ENCODE data around the gene PRKAG1. TPM values are rescaled to one million over a fixed set of nuclear protein-coding genes. Genes with fewer than 3 reads are reported as not detected.

PRKAG1 gene
- total RNA-seq, 4 donors from 2014 or later = 34.7 to 46.6 (median 39.6) TPM

DNA sequence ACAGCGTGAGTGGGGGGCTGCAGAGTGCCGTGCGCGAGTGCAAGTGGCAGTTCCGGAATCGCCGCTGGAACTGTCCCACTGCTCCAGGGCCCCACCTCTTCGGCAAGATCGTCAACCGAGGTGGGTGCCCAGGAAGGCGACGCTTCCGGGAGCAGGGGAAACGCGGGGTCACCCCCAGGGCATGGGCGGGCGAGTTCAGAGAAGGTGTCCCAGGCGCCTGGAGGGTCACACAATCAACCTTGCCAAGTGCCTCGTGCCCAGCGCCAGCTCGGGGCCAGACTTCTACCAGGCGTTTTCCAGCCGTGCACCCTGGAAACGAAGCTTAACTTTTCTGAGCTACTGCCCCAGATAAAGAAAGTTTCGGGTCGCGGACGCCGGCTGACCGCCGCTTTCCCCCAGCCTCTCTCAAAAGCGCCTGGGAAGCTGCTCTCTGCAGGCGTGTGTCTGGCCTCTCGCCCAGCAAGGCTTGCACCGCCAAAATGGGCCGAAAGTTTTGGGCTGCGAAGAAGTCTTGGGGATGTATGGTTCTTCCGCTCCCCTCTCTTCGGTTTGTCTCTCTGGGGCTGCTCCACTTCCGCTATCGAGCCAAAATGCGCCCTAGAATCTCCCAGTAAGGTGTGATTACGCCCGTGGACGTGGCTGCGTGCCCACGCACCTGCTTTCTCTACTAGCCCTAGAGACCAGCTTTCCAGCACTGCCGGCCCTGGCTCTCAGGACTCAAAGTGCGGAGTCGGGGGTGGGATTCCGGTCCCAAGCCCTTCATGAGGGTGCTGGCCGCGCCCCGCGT lies 38.8 kb downstream of the PRKAG1 start:
- Histone ChIP-seq H3K4me3 (peak overlapping the region in 1 of 2 donors; percentile 4), H3K9me3 (no peaks in the 10 kb centered on the region), H3K36me3 (no peaks in the 10 kb centered on the region), H3K27ac (no peak overlapping the region), H3K27me3 (peaks cover 28 to 50% of the 10 kb centered on the region in 2 donors), H3K4me1 (peaks cover 0 to 36% of the 10 kb centered on the region in 2 donors)
- no peak for DNase-seq
- intact Hi-C loops (cut with DNase I; ENCODE audit: low total_unique reads) = no loop called here
- TF ChIP-seq CTCF (IDR thresholded peaks at IDR 0.05) (no peak), POLR2A (IDR thresholded peaks at IDR 0.05) (no peak)

DNA sequence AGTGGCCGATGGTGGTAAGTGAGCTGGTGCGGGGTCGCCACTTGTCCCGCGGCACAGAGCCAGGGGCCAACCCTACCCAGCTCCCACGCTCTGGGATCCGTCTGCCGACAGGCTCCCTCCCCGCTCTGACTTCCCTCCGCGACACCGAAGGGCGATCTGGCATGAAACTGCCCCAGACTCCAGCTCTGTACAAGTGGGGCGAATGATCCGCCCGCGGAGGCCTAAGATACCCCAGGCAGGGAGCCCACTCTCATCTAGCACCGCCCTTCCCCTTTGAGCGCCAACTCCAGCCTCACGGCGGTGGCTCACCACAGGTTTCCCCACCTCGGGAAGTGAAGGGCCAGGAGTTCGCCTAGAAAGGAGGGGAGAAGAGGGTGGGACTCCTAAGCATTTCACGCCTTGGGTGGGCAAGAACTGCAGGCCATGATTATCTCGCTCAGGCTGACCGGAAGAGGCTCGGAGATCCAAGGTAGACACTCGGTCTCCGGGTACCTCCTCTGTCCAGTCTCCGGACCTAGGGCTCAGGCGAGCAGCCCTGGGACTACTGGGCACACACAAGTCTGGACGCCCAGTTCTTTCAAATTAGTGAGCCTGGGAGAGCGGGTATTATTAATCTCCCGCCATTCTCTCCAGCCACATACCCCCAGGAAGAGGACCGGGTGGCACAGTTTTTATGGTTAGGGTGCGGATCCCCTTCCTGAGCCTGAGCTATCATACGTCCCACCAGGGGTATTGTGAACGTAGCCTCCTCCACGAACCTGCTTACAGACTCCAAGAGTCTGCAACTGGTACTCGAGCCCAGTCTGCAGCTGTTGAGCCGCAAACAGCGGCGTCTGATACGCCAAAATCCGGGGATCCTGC lies 39.6 kb downstream of the PRKAG1 start:
- TF ChIP-seq CTCF (IDR thresholded peaks at IDR 0.05) (no peak), POLR2A (IDR thresholded peaks at IDR 0.05) (no peak)
- intact Hi-C loops (cut with DNase I; ENCODE audit: low total_unique reads) = no loop called here
- Histone ChIP-seq H3K4me1 (peaks cover 0 to 36% of the 10 kb centered on the region in 2 donors), H3K27me3 (peaks cover 28 to 50% of the 10 kb centered on the region in 2 donors), H3K27ac (no peak overlapping the region), H3K9me3 (no peaks in the 10 kb centered on the region), H3K36me3 (no peaks in the 10 kb centered on the region), H3K4me3 (no peak overlapping the region)
- DNase-seq = no peak

DNA sequence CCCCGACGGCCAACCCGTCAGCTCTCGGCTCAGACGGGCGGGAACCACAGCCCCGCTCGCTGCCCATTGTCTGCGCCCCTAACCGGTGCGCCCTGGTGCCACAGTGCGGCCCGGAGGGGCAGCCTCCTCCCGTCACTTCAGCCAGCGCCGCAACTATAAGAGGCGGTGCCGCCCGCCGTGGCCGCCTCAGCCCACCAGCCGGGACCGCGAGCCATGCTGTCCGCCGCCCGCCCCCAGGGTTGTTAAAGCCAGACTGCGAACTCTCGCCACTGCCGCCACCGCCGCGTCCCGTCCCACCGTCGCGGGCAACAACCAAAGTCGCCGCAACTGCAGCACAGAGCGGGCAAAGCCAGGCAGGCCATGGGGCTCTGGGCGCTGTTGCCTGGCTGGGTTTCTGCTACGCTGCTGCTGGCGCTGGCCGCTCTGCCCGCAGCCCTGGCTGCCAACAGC lies 40.3 kb downstream of the PRKAG1 start, which contains the start of gene WNT1:
Gene WNT1, plus strand, starts transcription at position 32 of the 450 bp plus-strand sequence. Its CDS starts 329 bp downstream, at position 361.
- no peak for DNase-seq
- peaks cover 0 to 36% of the 10 kb centered on the region in 2 donors for H3K4me1 ChIP-seq
- H3K27ac ChIP-seq = no peak within 1 kb of the TSS
- no peaks in the 10 kb centered on the region for H3K36me3 ChIP-seq
- peaks cover 28 to 50% of the 10 kb centered on the region in 2 donors for H3K27me3 ChIP-seq
- TF ChIP-seq POLR2A (IDR thresholded peaks at IDR 0.05) (no peak), CTCF (IDR thresholded peaks at IDR 0.05) (no peak)
- H3K9me3 ChIP-seq = no peaks in the 10 kb centered on the region
- no peak within 1 kb of the TSS for H3K4me3 ChIP-seq
- intact Hi-C loops (cut with DNase I; ENCODE audit: low total_unique reads) = no loop called here

GRCh38 chr12:48977290-48978281 lies 41.0 kb downstream of the PRKAG1 start:
- H3K27me3 ChIP-seq = peaks cover 33 to 55% of the 10 kb centered on the region in 2 donors
- no peaks in the 10 kb centered on the region for H3K9me3 ChIP-seq
- H3K4me1 ChIP-seq = peaks cover 0 to 36% of the 10 kb centered on the region in 2 donors
- no peak for DNase-seq
- no peaks in the 10 kb centered on the region for H3K36me3 ChIP-seq
- H3K27ac ChIP-seq = no peak overlapping the region
- no peak overlapping the region for H3K4me3 ChIP-seq
- TF ChIP-seq POLR2A (IDR thresholded peaks at IDR 0.05) (no peak), CTCF (IDR thresholded peaks at IDR 0.05) (peak; percentile 47 to 73 (median 68))
- intact Hi-C loops (cut with DNase I; ENCODE audit: low total_unique reads) = no loop called here
